ENCODE measurements around the gene MAPK13. TPM values are rescaled to one million over a fixed set of nuclear protein-coding genes. Genes with fewer than 3 reads are reported as not detected.

The MAPK13 gene
- total RNA-seq, 3 donors from 2014 or later = 2.6 to 45.2 (median 30.2) TPM

- TF ChIP-seq POLR2A (IDR thresholded peaks at IDR 0.05) (no peak), POLR2AphosphoS5 (IDR thresholded peaks at IDR 0.05) (peak in 1 of 3 donors; percentile 82)
- Histone ChIP-seq H3K27me3 (no peaks in the 10 kb centered on the region), H3K9me3 (no peaks in the 10 kb centered on the region), H3K27ac (peak overlapping the region; percentile 19 to 33), H3K36me3 (no peaks in the 10 kb centered on the region), H3K4me3 (no peak overlapping the region), H3K4me1 (peaks cover 3 to 6% of the 10 kb centered on the region in 2 donors)
- intact Hi-C loops (cut with DNase I; ENCODE audit: low total_unique reads) = no loop called here
- DNase-seq (ENCODE audit: low spot score in 2 of 2) = no peak
Observed at GRCh38 chr6:36150283-36150682, 20.0 kb downstream of the MAPK13 start.

GRCh38 chr6:36154286-36154685 lies 24.0 kb downstream of the MAPK13 start:
- intact Hi-C loops (cut with DNase I; ENCODE audit: low total_unique reads) = no loop called here
- H3K36me3 ChIP-seq = no peaks in the 10 kb centered on the region
- peaks cover 0 to 5% of the 10 kb centered on the region in 2 donors for H3K9me3 ChIP-seq
- peak overlapping the region; percentile 46 to 52 for H3K27ac ChIP-seq
- peaks cover 3 to 5% of the 10 kb centered on the region in 2 donors for H3K4me1 ChIP-seq
- H3K27me3 ChIP-seq = no peaks in the 10 kb centered on the region
- DNase-seq (ENCODE audit: low spot score in 2 of 2) = peak in 1 of 2 donors; percentile 53
- no peak overlapping the region for H3K4me3 ChIP-seq
- TF ChIP-seq CTCF (IDR thresholded peaks at IDR 0.05) = no peak
- TF ChIP-seq POLR2A (IDR thresholded peaks at IDR 0.05) = no peak
- peak in 2 of 3 donors; percentile 42 to 46 for TF ChIP-seq POLR2AphosphoS5 (IDR thresholded peaks at IDR 0.05)

GRCh38 chr6:36155662-36156061 lies 25.3 kb downstream of the MAPK13 start:
- H3K9me3 ChIP-seq = peaks cover 0 to 5% of the 10 kb centered on the region in 2 donors
- no peak overlapping the region for H3K4me3 ChIP-seq
- no peaks in the 10 kb centered on the region for H3K36me3 ChIP-seq
- no peak for TF ChIP-seq POLR2A (IDR thresholded peaks at IDR 0.05)
- TF ChIP-seq CTCF (IDR thresholded peaks at IDR 0.05) = no peak
- no peak for TF ChIP-seq POLR2AphosphoS5 (IDR thresholded peaks at IDR 0.05)
- intact Hi-C loops (cut with DNase I; ENCODE audit: low total_unique reads) = no loop called here
- DNase-seq (ENCODE audit: low spot score in 2 of 2) = no peak
- H3K27me3 ChIP-seq = no peaks in the 10 kb centered on the region
- H3K4me1 ChIP-seq = no peaks in the 10 kb centered on the region
- no peak overlapping the region for H3K27ac ChIP-seq

- DNase-seq (ENCODE audit: low spot score in 2 of 2) = no peak
- no peaks in the 10 kb centered on the region for H3K36me3 ChIP-seq
- TF ChIP-seq CTCF (IDR thresholded peaks at IDR 0.05) (no peak), POLR2AphosphoS5 (IDR thresholded peaks at IDR 0.05) (no peak), POLR2A (IDR thresholded peaks at IDR 0.05) (no peak)
- H3K27ac ChIP-seq = no peak overlapping the region
- intact Hi-C loops (cut with DNase I; ENCODE audit: low total_unique reads) = no loop called here
- no peaks in the 10 kb centered on the region for H3K27me3 ChIP-seq
- no peaks in the 10 kb centered on the region for H3K4me1 ChIP-seq
- peaks cover 0 to 5% of the 10 kb centered on the region in 2 donors for H3K9me3 ChIP-seq
- H3K4me3 ChIP-seq = no peak overlapping the region
Observed at GRCh38 chr6:36160147-36160760, 29.9 kb downstream of the MAPK13 start.

GRCh38 chr6:36169023-36170007 lies 39.0 kb downstream of the MAPK13 start:
- H3K36me3 ChIP-seq = no peaks in the 10 kb centered on the region
- no peak overlapping the region for H3K4me3 ChIP-seq
- H3K27ac ChIP-seq = no peak overlapping the region
- intact Hi-C loops (cut with DNase I; ENCODE audit: low total_unique reads) = no loop called here
- H3K9me3 ChIP-seq = no peaks in the 10 kb centered on the region
- H3K27me3 ChIP-seq = no peaks in the 10 kb centered on the region
- DNase-seq (ENCODE audit: low spot score in 2 of 2) = no peak
- TF ChIP-seq POLR2A (IDR thresholded peaks at IDR 0.05) (no peak), CTCF (IDR thresholded peaks at IDR 0.05) (no peak), POLR2AphosphoS5 (IDR thresholded peaks at IDR 0.05) (no peak)
- H3K4me1 ChIP-seq = no peaks in the 10 kb centered on the region

Data from breast epithelium (tissue), 4 donors.